Activated CD4-positive, CD25-positive, alpha-beta regulatory T cell treated with anti-CD3 and anti-CD28 coated beads, Interleukin-2, amount 50 U/mL, for 72 hours (primary cell): ENCODE results near the gene CHAMP1.
"Not testable (repeated sequence)": the region's sequence is repeated elsewhere in the genome, so short reads cannot be mapped to it uniquely, and the experiment has no call there.

Source experiments
- DNase-seq: peaks from one replicate; pipeline ENCODE4 v3.0.0; 2021

The CHAMP1 gene

DNA sequence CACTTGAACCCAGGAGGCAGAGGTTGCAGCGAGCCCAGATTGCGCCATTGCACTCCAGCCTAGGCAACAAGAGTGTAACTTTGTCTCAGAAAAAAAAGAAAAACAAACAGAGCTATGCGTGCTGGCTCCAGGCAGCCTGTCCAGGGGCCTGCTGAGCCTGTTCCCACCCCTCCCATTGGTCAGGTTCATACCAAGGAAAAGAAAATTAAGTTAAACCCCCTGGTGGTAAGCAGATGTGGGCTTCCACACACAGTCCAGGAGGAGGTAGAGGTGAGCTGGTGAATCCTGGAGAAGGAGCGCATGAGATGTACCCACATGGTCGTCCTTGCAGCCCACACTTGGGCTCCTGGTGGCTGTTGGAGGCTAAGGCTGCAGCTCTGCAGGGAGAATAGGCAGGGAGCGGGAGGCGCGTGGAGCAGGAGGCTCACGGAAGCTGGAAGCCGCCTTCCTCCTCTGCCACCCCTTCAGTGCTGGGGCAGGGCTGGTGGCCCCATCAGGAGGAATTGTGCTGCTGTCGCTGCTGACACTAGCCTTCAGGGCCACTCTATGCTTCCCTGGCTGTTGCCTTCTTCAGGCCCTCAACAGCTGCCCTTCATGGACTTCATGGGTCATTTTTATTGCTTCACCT, 10.5 kb upstream of the CHAMP1 start:
- no peak for DNase-seq

DNA sequence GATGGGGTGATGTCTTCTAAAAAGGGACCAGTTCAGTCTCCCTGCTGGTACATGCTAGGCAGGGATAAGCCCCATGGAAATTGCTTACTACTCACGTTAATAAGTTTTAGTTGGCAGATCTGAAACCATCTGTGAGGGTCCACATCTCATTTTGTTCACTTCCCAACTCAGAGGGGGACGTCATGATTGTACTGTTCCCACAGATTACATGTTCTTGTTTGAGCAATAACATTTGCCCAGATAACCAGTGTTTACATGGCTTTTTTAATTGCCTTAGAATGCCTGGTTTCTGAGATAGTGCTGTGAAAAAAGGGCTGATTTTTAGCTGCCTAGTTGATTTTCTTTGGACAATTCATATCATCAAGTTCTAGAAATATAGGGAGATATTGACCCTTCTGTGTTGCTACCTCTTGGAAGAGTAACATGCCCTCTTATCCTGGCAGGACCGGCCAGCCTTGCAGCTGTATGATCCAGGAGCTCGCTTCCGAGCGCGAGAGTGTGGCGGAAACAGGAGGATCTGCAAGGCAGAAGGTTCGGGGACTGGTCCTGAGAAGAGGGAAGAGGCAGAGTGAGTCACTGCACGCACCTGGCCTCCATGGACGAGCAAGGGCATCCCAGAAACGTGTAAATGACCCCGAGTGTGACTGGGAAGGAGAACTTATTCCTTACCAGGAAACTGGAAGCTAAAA, 9.8 kb upstream of the CHAMP1 start:
- DNase-seq = no peak

DNA sequence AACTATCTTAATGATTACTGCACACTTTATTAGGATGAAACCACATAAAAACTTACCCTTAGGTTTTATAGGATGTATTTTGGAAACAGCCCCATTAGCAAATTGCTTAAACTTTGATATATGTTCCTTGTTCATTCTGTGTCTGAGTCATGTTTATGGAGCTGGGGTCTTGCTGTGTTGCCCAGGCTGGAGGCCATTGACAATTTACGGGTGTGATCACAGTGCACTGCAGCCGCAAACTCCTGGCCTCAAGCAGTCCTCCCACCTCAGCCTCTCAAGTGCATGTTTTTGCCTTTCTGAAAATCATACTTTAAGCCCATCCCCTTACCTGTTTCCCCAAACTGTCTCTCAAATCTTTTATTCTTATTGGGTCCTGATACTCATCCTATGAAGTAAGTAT, 5.2 kb upstream of the CHAMP1 start:
- DNase-seq = no peak

DNA sequence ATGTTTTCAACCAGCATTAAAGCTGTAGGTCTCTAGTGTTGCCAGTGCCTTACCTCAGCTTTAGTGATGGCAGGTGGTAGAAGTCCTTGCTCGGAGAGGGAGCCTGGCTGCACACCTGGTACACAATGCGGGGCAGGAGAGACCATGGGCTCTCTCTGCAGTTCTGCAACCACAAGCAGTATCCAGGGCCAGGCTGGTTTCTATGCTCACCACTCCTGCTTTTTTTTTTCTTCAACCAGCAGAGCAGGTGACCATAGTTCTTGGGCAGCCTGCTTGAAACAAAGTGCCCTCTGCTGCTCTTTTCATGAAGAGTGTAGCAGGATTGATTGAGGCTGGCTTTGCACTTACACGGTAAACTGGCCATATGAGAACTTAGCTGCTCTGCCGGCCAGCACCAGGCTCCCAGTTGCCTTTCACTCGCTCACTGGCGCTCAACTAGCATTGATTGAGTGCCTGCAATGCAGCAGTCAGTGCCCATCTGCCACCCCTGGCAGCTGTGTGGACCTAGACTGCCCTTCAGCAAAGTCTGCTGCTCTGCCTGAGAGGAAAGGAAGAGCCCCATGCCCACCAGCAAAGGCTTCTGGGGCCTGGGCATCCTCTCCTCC, 4.4 kb upstream of the CHAMP1 start:
- no peak for DNase-seq

DNA sequence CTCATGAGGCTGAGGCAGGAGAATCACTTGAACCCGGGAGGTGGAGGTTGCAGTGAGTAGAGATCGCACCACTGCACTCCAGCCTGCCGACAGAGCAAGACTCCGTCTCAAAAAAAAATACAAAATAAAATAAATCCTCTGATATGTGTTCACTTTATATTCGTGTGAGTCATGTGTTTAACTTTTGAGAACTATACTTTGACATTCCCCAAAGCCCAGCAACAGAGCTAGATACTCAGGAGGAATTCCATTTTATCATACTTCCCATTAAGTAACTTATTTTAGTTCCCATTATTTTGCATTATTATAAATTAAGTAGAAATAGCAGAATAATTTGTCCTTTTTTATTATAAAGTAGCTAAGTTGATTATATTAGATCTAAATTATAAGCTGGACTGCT, 3.3 kb upstream of the CHAMP1 start:
- no peak for DNase-seq

DNA sequence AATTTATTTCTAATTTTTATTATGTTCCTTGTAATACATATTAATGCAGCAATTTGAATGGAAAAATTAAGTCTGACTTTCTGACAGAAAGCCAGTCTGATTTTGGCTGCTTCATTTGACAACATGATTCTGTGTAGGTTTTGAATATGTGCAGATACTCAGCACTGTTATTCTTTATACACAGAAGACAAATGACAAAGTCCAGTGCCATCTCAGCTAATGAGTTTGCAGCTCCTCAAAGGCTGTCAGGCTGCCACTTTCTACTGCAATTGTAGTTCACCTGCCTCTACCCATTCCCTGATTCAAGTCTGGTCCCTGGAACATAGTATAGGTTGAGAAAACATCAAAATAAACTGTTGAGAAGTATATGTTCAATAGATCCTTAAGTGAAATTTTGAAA, 2.9 kb upstream of the CHAMP1 start:
- no peak for DNase-seq

DNA sequence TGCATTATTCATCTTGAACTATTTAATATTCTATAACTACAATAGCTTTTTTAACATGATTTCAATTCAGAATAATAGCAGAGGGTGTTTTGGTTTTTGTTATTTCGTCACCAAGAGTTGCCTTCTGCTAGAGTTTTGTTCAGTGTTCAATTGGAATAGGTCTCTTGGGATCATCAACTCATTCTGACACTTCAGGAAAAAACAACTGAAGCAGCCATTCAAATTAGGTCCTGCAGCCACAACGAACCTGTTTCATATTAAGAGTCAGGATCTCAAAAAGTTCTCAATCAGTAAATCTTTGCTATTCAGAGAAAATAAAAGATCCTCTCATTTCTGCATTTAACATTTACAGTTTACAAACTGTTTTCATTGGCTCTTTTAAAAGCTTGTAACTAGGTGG, 2.4 kb upstream of the CHAMP1 start:
- no peak for DNase-seq

DNA sequence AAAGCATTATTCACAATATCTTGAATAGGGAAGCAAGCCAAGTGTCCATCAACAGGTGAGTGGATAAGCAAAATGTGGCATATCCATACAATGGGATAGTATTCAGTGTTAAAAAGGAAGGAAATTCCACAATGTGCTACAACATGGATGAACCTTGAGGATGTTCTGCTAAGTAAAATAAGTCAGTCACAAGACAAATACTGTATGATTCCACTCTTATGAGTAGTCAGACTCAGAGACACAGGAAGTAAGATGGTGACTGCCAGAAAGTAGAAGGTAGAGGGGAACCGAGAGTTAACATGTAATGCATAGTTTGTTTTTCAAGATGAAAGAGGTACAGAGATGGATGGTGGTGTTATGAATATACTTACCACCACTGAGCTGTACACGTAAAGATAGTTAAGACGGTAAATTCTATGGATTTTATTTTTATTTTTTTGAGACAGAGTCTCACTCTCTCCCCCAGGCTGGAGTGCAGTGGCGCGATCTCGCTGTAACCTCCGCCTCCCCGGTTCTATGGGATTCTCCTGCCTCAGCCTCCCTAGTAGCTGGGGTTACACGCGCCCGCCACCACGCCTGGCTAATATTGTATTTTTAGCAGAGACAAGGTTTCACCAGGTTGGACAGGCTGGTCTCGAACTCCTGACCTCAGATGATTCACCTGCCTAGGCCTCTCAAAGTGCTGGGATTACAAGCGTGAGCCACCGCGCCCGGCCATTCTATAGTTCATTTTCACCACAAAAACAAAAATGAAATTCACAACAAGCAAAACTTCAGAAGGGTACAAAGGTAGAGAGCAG, 1.0 kb upstream of the CHAMP1 start:
- DNase-seq = peak; percentile 51

DNA sequence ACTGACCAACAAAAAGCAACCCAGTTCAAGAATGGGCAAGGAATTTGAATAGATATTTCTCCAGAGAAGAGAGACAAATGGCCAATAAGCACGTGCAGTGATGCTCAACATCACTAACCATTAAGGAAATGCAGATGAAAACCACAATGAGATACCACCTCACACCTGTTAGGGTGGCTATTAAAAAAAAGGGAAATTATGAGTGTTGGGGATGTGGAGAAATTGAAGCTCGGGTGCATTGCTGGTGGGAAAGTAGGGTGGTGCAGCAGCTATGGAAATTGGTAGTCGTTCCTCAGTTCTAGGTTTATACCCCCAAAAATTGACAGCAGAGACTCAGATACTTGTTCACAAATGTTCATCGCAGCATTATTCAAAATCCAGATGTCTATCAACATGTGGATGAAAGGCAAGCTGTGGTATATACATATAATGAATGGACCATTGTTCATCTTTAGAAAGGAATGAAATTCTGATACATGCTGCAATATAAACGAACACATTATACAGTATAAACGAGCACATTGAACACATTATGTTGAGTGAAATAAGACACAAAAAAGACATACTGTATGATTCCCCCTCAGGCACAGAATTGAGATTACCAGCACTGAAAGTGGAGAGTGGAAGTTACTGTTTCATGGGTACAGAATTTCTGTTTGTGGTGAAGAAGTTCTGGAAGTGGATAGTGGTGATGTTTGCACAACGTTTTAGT, 927 bp downstream of the CHAMP1 start:
- no peak for DNase-seq

DNA sequence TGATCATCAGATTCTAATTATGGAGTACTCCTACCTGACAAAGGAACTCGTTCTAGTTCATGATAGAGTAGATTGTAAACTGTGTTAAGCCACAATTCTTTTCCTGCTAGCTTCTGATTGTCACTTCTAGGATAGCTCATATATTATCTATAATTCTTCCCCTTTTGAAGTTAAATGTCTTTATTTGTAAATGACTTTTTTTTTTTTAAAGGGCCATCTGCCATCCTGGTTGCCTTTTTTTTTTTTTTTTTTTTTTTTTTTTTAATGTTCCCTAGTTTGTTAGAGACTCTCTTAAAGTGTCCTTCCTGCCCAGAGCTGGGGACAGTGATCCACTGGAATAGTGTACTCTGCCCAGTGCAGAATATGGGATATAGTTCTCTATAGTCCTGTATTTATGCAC, 4.3 kb downstream of the CHAMP1 start:
- DNase-seq = no peak

DNA sequence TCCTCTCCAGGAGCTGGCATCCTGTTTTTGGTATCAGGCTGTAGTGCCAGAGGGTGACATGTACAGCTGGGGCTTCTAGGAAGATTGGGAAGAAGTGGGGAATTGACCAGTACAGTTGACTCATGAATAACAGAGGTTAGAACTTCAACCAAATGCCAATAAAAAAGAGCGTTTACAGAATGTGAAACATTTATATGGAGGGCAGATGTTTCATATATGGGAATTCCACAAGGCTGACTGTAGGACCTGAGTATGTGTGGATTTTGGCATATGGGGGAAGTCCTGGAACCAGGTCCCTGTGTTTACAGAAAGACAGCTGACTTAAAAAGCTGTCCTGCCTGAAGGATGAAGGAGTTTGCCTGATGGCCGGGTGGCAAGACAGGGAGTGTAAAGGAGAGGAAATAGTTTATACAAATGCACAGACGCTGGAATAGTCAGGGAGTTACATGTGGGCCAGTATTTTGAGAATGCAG, 5.2 kb downstream of the CHAMP1 start:
- DNase-seq = no peak

DNA sequence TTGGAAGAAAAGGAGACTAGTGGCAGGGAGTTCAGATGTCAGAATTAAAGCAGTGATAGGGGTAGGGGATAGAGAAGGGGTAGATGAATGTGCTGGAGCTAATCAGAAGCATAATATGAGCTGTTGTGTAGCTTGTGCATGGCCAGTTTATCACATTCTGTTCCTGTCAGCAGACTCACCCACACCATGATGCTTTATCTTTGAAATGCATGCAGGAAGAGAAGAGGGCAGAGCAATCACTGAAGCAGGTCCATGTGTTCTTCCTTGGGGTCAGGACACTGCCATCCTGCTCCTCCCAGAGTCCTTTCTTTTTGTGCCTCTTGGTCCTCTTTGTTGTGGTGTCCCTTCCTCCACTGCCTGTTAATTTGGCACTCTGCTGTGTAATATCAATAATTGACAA, 5.8 kb downstream of the CHAMP1 start:
- DNase-seq = no peak

DNA sequence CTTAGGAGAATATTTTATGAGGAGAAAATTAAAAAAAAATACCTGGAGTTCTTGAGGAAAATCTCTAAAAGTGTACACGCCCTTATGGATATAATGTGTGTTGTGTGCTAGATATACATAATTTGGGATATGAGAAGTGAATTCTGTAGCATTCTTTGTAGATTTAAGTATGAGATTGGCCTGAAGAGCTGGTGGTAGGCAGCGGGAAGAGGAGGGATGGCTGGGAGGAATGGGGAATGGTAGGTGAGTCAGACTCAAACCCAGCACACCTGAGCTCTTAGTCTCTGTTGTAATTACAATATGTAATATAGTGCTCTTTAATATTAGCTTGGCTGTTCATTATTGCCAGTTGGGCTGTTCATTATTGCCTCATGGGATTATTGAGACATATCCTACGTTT, 7.0 kb downstream of the CHAMP1 start:
- DNase-seq = no peak

DNA sequence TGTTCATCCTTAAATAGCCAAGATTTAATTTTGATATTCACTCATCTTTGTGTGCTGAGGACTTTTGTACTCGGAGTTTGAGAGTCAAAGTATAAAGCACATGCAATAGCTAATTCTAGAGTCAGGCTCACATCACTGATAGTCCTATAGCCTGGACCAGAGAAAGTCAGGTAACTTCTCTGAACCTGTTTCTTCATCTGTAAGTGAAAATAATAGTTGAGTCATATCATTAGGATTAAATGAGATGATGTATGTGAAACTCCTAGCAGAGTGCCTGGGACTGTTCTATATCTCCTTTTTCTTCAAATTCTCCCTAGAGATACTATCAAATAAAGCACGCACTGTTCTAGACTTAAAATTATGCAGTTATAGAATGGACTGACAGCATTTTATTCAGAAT, 9.0 kb downstream of the CHAMP1 start:
- no peak for DNase-seq

DNA sequence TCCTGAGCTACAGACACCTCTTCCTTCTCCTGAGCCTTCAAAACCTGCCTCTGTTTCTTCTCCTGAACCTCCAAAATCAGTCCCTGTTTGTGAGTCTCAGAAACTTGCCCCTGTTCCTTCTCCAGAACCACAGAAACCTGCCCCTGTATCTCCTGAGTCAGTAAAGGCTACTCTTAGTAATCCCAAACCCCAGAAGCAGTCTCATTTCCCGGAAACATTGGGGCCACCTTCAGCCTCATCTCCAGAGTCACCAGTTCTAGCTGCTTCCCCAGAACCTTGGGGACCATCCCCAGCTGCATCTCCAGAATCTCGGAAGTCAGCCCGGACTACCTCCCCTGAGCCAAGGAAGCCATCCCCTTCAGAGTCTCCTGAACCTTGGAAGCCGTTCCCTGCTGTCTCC, 10.0 kb downstream of the CHAMP1 start:
- no peak for DNase-seq

DNA sequence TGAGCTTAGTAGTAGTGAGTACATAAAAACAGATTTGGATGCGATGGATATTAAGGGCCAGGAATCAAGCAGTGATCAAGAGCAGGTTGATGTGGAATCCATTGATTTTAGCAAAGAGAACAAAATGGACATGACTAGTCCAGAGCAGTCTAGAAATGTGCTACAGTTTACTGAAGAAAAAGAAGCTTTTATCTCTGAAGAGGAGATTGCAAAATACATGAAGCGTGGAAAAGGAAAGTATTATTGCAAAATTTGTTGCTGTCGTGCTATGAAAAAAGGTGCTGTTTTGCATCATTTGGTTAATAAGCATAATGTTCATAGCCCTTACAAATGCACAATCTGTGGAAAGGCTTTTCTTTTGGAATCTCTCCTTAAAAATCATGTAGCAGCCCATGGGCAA, 11.4 kb downstream of the CHAMP1 start:
- DNase-seq = no peak

DNA sequence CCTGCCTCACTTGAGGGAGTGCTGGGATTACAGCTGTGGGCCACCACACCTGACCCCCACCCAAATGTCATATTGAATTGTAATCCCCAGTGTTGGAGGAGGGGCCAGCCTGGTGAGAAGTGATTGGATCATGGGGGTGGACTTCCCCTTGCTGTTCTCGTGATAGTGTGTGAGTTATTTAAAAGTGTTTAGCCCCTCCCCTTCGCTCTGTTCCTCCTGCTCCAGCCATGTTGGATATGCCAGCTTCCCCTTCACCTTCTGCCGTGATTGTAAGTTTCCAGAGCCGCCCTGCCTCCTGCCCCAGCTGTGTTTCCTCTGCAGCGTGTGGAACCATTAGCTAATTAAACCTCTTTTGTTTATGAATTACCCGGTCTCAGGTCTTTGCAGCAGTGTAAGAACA, 13.7 kb downstream of the CHAMP1 start:
- no peak for DNase-seq

DNA sequence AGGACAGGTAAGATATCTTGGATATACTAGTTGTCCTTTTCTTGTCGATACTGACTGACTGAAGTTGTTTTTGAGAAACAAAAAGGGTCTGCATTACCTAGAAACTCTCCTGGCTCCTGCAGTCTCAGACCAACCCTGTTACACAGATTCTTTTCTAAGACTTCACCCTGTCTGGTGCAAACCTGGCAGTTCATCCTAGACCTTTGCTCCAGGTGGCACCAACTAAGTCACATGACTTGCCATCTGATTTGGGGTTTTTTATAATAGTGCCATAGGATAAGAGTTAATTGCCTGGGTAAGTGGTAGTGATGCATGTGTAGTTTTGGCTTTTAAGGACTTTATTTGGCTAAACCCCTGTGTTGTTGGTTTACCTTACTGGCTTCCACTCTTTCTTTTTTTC, 14.3 kb downstream of the CHAMP1 start:
- DNase-seq = no peak

DNA sequence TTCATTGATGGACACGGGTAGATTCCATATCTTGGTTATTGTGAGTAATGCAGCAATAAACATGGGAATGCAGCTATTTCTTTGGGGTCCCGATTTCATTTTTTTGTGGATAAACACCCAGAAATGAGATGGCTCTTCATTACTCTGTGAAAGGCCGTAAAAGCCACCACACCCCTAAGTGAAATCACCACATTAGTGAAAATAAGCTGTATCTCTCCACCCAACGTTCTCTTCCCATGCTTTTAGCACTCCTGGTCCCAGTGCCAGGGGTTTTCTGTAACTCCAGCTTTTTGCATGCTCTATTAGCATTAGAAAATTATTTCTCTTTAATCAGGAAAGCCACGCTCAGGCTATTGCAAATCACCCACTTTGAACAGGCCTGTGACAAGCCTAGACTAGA, 15.8 kb downstream of the CHAMP1 start:
- no peak for DNase-seq

DNA sequence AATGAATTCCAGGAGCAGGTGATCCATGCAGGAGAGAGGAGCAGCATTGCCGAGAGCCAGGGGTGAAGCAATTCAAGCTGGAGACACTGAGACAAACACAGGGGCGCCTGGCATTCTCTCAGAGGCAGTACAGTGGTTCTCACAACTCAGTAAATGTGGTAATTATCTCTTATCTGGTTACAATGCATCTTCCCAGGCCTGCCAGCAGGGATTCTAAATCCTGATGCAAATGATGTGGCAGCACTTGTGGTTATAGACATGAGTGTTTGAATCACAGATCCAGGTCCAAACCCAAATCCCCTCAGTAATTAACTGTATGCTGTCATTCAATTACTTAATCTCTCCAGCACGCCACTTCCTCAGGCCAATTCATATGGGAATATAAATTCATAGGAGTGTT, 19.6 kb downstream of the CHAMP1 start:
- DNase-seq = not testable (repeated sequence)

DNA sequence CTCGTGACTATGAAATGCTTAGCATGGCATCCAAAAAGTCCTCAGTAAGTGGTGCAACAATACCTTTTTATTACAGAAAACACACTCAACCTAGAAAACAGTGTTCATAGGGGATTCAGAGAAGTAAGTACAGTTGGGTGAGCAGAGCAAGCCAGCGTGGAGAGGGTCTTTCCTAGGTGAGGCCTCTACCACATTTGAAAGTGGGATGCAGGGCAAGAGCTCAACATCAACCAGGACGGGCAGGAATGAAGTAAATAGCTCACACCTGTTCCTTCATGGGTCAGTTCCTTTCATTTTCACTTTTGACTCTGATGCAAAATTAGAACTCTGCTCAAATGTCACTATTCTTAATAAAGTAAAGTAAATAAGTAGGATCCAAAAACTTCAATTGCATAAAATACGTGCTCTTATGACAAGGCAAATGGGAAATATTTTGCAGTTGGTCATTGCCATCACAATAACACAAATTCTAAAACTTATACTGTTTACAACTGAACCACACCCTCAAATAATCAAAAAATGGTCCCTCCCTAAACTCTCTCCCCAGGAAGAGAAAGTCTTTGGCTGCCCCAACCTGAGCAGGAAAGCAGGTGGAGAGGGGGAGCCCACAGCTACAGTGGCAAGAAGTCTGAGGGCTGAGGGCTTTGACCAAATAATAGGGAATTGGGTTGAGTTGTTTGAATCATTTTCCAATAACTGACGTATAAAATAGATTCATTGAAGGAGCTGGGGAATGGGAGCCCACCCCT, 20.2 kb downstream of the CHAMP1 start:
- no peak for DNase-seq

DNA sequence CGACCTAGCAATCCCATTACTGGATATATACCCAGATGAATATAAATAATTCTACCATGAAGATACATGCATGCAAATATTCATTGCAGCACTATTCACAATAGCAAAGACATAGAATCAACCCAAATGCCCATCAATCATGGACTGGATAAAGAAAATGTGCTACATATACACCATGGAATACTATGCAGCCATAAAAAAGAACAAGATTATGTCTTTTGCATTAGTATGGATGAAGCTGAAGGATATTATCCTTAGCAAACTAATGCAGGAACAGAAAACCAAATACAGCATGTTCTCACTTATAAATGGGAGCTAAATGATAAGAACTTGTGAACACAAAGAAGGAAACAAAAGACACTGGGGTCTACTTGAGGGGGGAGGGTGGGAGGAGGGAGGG, 22.2 kb downstream of the CHAMP1 start:
- DNase-seq = not testable (repeated sequence)
